ENCODE data around the gene LPCAT4. TPM values are rescaled to one million over a fixed set of nuclear protein-coding genes. Genes with fewer than 3 reads are reported as not detected.

Gene LPCAT4
- total RNA-seq, 1 experiment from 2014 or later, result 49.2 TPM

- H3K27me3 ChIP-seq (ENCODE audit: control insufficient read depth, insufficient read depth, low read length), result no peaks in the 10 kb centered on the region
Measured at GRCh38 chr15:34311563-34311962, 55.4 kb downstream of the LPCAT4 start.

More at GRCh38 chr15:34311563-34311962, 55.4 kb downstream of the LPCAT4 start:
- no peak overlapping the region for H3K4me3 ChIP-seq (ENCODE audit: insufficient read depth, low read depth, low read length)
- no peaks in the 10 kb centered on the region for H3K36me3 ChIP-seq (replicated peaks; ENCODE audit: control insufficient read depth, insufficient read depth, low read length)
- DNase-seq, result no peak

Other genes starting within 250 kb of the LPCAT4 start
- 44.6 and 53.3 TPM in 2 replicates for gene KATNBL1, start 157.1 kb downstream of the LPCAT4 start, total RNA-seq (2014; rRNA removed; shearing (Covaris generic))
- 78.1 and 90.2 TPM in 2 replicates for gene EMC4, start 142.2 kb downstream of the LPCAT4 start, total RNA-seq (2014; rRNA removed; shearing (Covaris generic))
- 4.9 and 8.5 TPM in 2 replicates for gene SLC12A6, start 29.4 kb downstream of the LPCAT4 start, total RNA-seq (2014; rRNA removed; shearing (Covaris generic))
- 273 and 339 TPM in 2 replicates for gene NOP10, start 24.1 kb downstream of the LPCAT4 start, total RNA-seq (2014; rRNA removed; shearing (Covaris generic))
- 0.26 and 0.28 TPM in 2 replicates for gene NUTM1, start 23.9 kb downstream of the LPCAT4 start, total RNA-seq (2014; rRNA removed; shearing (Covaris generic))
- gene GOLGA8A, start 70.6 kb upstream of the LPCAT4 start, total RNA-seq (2014; rRNA removed; shearing (Covaris generic)), result 9.7 and 16.7 TPM in 2 replicates
- 18.8 and 21.9 TPM in 2 replicates for gene GOLGA8B, start 216.5 kb upstream of the LPCAT4 start, total RNA-seq (2014; rRNA removed; shearing (Covaris generic))

All from H7 (cell line).